ENCODE measurements around the gene CASKIN2.

CASKIN2 gene

GRCh38 chr17:75548813-75549212, 33.5 kb upstream of the CASKIN2 start:
- DNase-seq (ENCODE audit: low read depth), result no peak

GRCh38 chr17:75547091-75547490, 31.8 kb upstream of the CASKIN2 start:
- no peak for DNase-seq (ENCODE audit: low read depth)

GRCh38 chr17:75546181-75546580, 30.8 kb upstream of the CASKIN2 start:
- DNase-seq (ENCODE audit: low read depth), result no peak

GRCh38 chr17:75544250-75544649, 28.9 kb upstream of the CASKIN2 start:
- DNase-seq (ENCODE audit: low read depth), result no peak

GRCh38 chr17:75542728-75543336, 27.5 kb upstream of the CASKIN2 start:
- no peak for DNase-seq (ENCODE audit: low read depth)

- no peak for DNase-seq (ENCODE audit: low read depth)
Measured at GRCh38 chr17:75542229-75542628, 26.9 kb upstream of the CASKIN2 start.

- no peak for DNase-seq (ENCODE audit: low read depth)
Measured at GRCh38 chr17:75540923-75541503, 25.7 kb upstream of the CASKIN2 start.

GRCh38 chr17:75539967-75540729, 24.8 kb upstream of the CASKIN2 start:
- DNase-seq (ENCODE audit: low read depth), result no peak

GRCh38 chr17:75536366-75536765, 21.0 kb upstream of the CASKIN2 start:
- DNase-seq (ENCODE audit: low read depth), result no peak

GRCh38 chr17:75535871-75536270, 20.5 kb upstream of the CASKIN2 start:
- DNase-seq (ENCODE audit: low read depth), result no peak

- DNase-seq (ENCODE audit: low read depth), result no peak
Measured at GRCh38 chr17:75535119-75535537, 19.8 kb upstream of the CASKIN2 start.

- peak; percentile 26 for DNase-seq (ENCODE audit: low read depth)
Measured at GRCh38 chr17:75531721-75532072, 16.4 kb upstream of the CASKIN2 start.

- no peak for DNase-seq (ENCODE audit: low read depth)
Measured at GRCh38 chr17:75530837-75531720, 15.7 kb upstream of the CASKIN2 start.

- no peak for DNase-seq (ENCODE audit: low read depth)
Measured at GRCh38 chr17:75526555-75527270, 11.4 kb upstream of the CASKIN2 start.

- DNase-seq (ENCODE audit: low read depth), result no peak
Measured at GRCh38 chr17:75525806-75526554, 10.6 kb upstream of the CASKIN2 start.

- DNase-seq (ENCODE audit: low read depth), result peak; percentile 71
Measured at GRCh38 chr17:75524970-75525805, 9.9 kb upstream of the CASKIN2 start, which contains the start of gene LLGL2. Gene LLGL2, plus strand, starts transcription at chr17:75525697. Its CDS starts 17,730 bp downstream, at chr17:75543427.

GRCh38 chr17:75524269-75524969, 9.1 kb upstream of the CASKIN2 start:
- DNase-seq (ENCODE audit: low read depth), result no peak

- no peak for DNase-seq (ENCODE audit: low read depth)
Measured at GRCh38 chr17:75523647-75524046, 8.3 kb upstream of the CASKIN2 start.

Measured in ELR (cell line).